Activated naive CD4-positive, alpha-beta T cell (primary cell): Measurements from ENCODE around the gene SERPINF2.
A peak's percentile ranks its signal among the peaks of the same experiment; 100 is the strongest.
"Not testable (repeated sequence)": the region's sequence is repeated elsewhere in the genome, so short reads cannot be mapped to it uniquely, and the experiment has no call there.

Source experiments
- DNase-seq, 4 experiments: peaks; one replicate each; lab custom pipeline; 2025; lab: John Stamatoyannopoulos, UW

SERPINF2 gene

GRCh38 chr17:1716076-1716911, 26.4 kb upstream of the SERPINF2 start:
- peak; percentile 98 to 100 (median 99) for DNase-seq

- DNase-seq: peak; percentile 32 to 53 (median 44)
Measured at GRCh38 chr17:1716912-1717695, 25.6 kb upstream of the SERPINF2 start.

- DNase-seq: no peak
Measured at GRCh38 chr17:1718362-1719165, 24.1 kb upstream of the SERPINF2 start.

- peak in 3 of 4 experiments; percentile 33 to 60 (median 44) for DNase-seq
Measured at GRCh38 chr17:1720856-1721386, 21.8 kb upstream of the SERPINF2 start.

- DNase-seq: not testable (repeated sequence)
Measured at GRCh38 chr17:1722022-1722421, 20.6 kb upstream of the SERPINF2 start.

- DNase-seq: peak; percentile 58 to 80 (median 68)
Measured at GRCh38 chr17:1724351-1724868, 18.3 kb upstream of the SERPINF2 start, which contains the start of gene WDR81. TSS of gene WDR81 (plus strand) at chr17:1724704. CDS start at chr17:1724960, 256 bp downstream.

GRCh38 chr17:1724869-1725641, 17.6 kb upstream of the SERPINF2 start:
- DNase-seq: no peak

GRCh38 chr17:1725642-1726511, 16.8 kb upstream of the SERPINF2 start:
- no peak for DNase-seq

- DNase-seq: no peak
Measured at GRCh38 chr17:1726626-1727257, 15.9 kb upstream of the SERPINF2 start.

GRCh38 chr17:1727258-1727789, 15.3 kb upstream of the SERPINF2 start:
- DNase-seq: no peak

GRCh38 chr17:1727876-1728630, 14.6 kb upstream of the SERPINF2 start:
- no peak for DNase-seq

- DNase-seq: no peak
Measured at GRCh38 chr17:1729966-1730325, 12.7 kb upstream of the SERPINF2 start.

GRCh38 chr17:1730326-1731193, 12.1 kb upstream of the SERPINF2 start:
- no peak for DNase-seq

GRCh38 chr17:1731194-1731506, 11.5 kb upstream of the SERPINF2 start:
- DNase-seq: no peak

GRCh38 chr17:1732241-1732832, 10.3 kb upstream of the SERPINF2 start:
- no peak for DNase-seq

- DNase-seq: no peak
Measured at GRCh38 chr17:1732833-1733321, 9.8 kb upstream of the SERPINF2 start.

- DNase-seq: no peak
Measured at GRCh38 chr17:1733759-1734158, 8.9 kb upstream of the SERPINF2 start.
